Activated effector memory CD4-positive, alpha-beta T cell treated with Interleukin-2 at 50 U/mL for 16 hours (primary cell): Measurements from ENCODE around the gene SNCA.

ENCODE experiments used
- DNase-seq: peaks from one replicate; pipeline ENCODE4 v3.0.0-alpha.2; 2020

The SNCA gene

GRCh38 chr4:89703829-89704590, 133.0 kb downstream of the SNCA start:
- no peak for DNase-seq

GRCh38 chr4:89700766-89701423, 136.1 kb downstream of the SNCA start:
- no peak for DNase-seq

GRCh38 chr4:89685690-89686089, 151.3 kb downstream of the SNCA start:
- DNase-seq, result no peak

- no peak for DNase-seq
These were observed 151.7 kb downstream of the SNCA start for GRCh38 chr4:89685277-89685676.

GRCh38 chr4:89684536-89684935, 152.4 kb downstream of the SNCA start:
- no peak for DNase-seq

- DNase-seq, result no peak
These were observed 154.2 kb downstream of the SNCA start for GRCh38 chr4:89682808-89683207.

GRCh38 chr4:89681671-89682070, 155.3 kb downstream of the SNCA start:
- DNase-seq, result no peak

GRCh38 chr4:89681219-89681618, 155.7 kb downstream of the SNCA start:
- DNase-seq, result no peak

GRCh38 chr4:89674876-89675459, 162.0 kb downstream of the SNCA start:
- DNase-seq, result no peak
